ENCODE measurements around the gene MAD2L1BP. TPM values are rescaled to one million over a fixed set of nuclear protein-coding genes. Genes with fewer than 3 reads are reported as not detected.

The MAD2L1BP gene
- total RNA-seq, 6 donors from 2014 or later: 16.8 to 66.4 (median 24.9) TPM

GRCh38 chr6:43610431-43610830 lies 25.2 kb upstream of the MAD2L1BP start:
- ATAC-seq (ENCODE audit: low FRiP score in 2 of 2) (no peak), DNase-seq (no peak)
- no peak overlapping the region for H3K4me3 ChIP-seq
- no peak overlapping the region for H3K27ac ChIP-seq
- WGBS, 2 donors: 94 to 97% methylated on average over 5 of the region's 5 CpGs
- TF ChIP-seq CTCF (IDR thresholded peaks at IDR 0.05) (no peak), POLR2AphosphoS5 (IDR thresholded peaks at IDR 0.05) (no peak), POLR2A (IDR thresholded peaks at IDR 0.05) (no peak), EP300 (IDR thresholded peaks at IDR 0.05) (no peak)
- no peaks in the 10 kb centered on the region for H3K27me3 ChIP-seq
- no peaks in the 10 kb centered on the region for H3K9me3 ChIP-seq
- H3K36me3 ChIP-seq: peaks cover 14 to 59% (median 35%) of the 10 kb centered on the region in 4 donors
- H3K4me1 ChIP-seq: peaks cover 0 to 8% (median 2%) of the 10 kb centered on the region in 4 donors

GRCh38 chr6:43613721-43614395 lies 21.8 kb upstream of the MAD2L1BP start:
- 91 to 98% methylated on average over 6 of the region's 6 CpGs for WGBS, 2 donors
- ATAC-seq (ENCODE audit: low FRiP score in 2 of 2) (no peak), DNase-seq (no peak)
- Histone ChIP-seq H3K27me3 (no peaks in the 10 kb centered on the region), H3K4me3 (no peak overlapping the region), H3K9me3 (no peaks in the 10 kb centered on the region), H3K36me3 (peaks cover 14 to 45% (median 30%) of the 10 kb centered on the region in 4 donors), H3K27ac (no peak overlapping the region), H3K4me1 (no peaks in the 10 kb centered on the region)
- TF ChIP-seq CTCF (IDR thresholded peaks at IDR 0.05) (no peak), POLR2AphosphoS5 (IDR thresholded peaks at IDR 0.05) (no peak), POLR2A (IDR thresholded peaks at IDR 0.05) (no peak), EP300 (IDR thresholded peaks at IDR 0.05) (no peak)

GRCh38 chr6:43614396-43614730 lies 21.3 kb upstream of the MAD2L1BP start:
- WGBS, 2 donors: 86 to 97% methylated on average over 3 of the region's 3 CpGs
- no peaks in the 10 kb centered on the region for H3K4me1 ChIP-seq
- DNase-seq: no peak
- H3K27me3 ChIP-seq: no peaks in the 10 kb centered on the region
- no peak overlapping the region for H3K27ac ChIP-seq
- ATAC-seq (ENCODE audit: low FRiP score in 2 of 2): no peak
- H3K4me3 ChIP-seq: no peak overlapping the region
- peaks cover 14 to 45% (median 28%) of the 10 kb centered on the region in 4 donors for H3K36me3 ChIP-seq
- no peaks in the 10 kb centered on the region for H3K9me3 ChIP-seq
- TF ChIP-seq CTCF (IDR thresholded peaks at IDR 0.05): no peak
- TF ChIP-seq POLR2A (IDR thresholded peaks at IDR 0.05): no peak
- TF ChIP-seq POLR2AphosphoS5 (IDR thresholded peaks at IDR 0.05): no peak
- TF ChIP-seq EP300 (IDR thresholded peaks at IDR 0.05): no peak

- Histone ChIP-seq H3K9me3 (no peaks in the 10 kb centered on the region), H3K36me3 (peaks cover 13 to 52% (median 35%) of the 10 kb centered on the region in 4 donors), H3K27me3 (no peaks in the 10 kb centered on the region), H3K4me1 (no peaks in the 10 kb centered on the region), H3K27ac (no peak overlapping the region), H3K4me3 (no peak overlapping the region)
- no peak for ATAC-seq (ENCODE audit: low FRiP score in 2 of 2)
- TF ChIP-seq CTCF (IDR thresholded peaks at IDR 0.05) (no peak), POLR2A (IDR thresholded peaks at IDR 0.05) (no peak), EP300 (IDR thresholded peaks at IDR 0.05) (no peak), POLR2AphosphoS5 (IDR thresholded peaks at IDR 0.05) (no peak)
- DNase-seq: no peak
- WGBS, 2 donors: 87 to 92% methylated on average over 9 of the region's 9 CpGs
Observed at GRCh38 chr6:43616725-43617472, 18.7 kb upstream of the MAD2L1BP start.

All from upper lobe of left lung (tissue), 6 donors.